Measurements from ENCODE around the gene PRKCA.

PRKCA gene

GRCh38 chr17:66480243-66480642 lies 177.8 kb downstream of the PRKCA start:
- Histone ChIP-seq H3K27me3 (no peaks in the 10 kb centered on the region), H3K9me3 (no peaks in the 10 kb centered on the region; the same call in 1 of the 2 replicates), H3K4me3 (ENCODE audit: low read depth, low read length) (no peak overlapping the region), H3K4me1 (no peaks in the 10 kb centered on the region), H3K36me3 (no peaks in the 10 kb centered on the region)
- no peak for DNase-seq
- TF ChIP-seq CTCF (IDR thresholded peaks at IDR 0.05; ENCODE audit: low read depth, low read length), result no peak

GRCh38 chr17:66480802-66481201 lies 178.4 kb downstream of the PRKCA start:
- Histone ChIP-seq H3K4me3 (ENCODE audit: low read depth, low read length) (no peak overlapping the region), H3K9me3 (no peaks in the 10 kb centered on the region; the same call in 1 of the 2 replicates), H3K27me3 (no peaks in the 10 kb centered on the region)

GRCh38 chr17:66481271-66481670 lies 178.9 kb downstream of the PRKCA start:
- no peak for TF ChIP-seq CTCF (IDR thresholded peaks at IDR 0.05; ENCODE audit: low read depth, low read length)
- no peak for DNase-seq
- Histone ChIP-seq H3K4me1 (no peaks in the 10 kb centered on the region), H3K9me3 (no peaks in the 10 kb centered on the region; the same call in 1 of the 2 replicates), H3K36me3 (no peaks in the 10 kb centered on the region), H3K27me3 (no peaks in the 10 kb centered on the region), H3K4me3 (ENCODE audit: low read depth, low read length) (no peak overlapping the region)

More at GRCh38 chr17:66480802-66481201, 178.4 kb downstream of the PRKCA start:
- Histone ChIP-seq H3K36me3 (no peaks in the 10 kb centered on the region), H3K4me1 (no peaks in the 10 kb centered on the region)
- TF ChIP-seq CTCF (IDR thresholded peaks at IDR 0.05; ENCODE audit: low read depth, low read length), result no peak
- DNase-seq, result no peak

GRCh38 chr17:66483906-66484305 lies 181.5 kb downstream of the PRKCA start:
- no peak for TF ChIP-seq CTCF (IDR thresholded peaks at IDR 0.05; ENCODE audit: low read depth, low read length)
- H3K4me1 ChIP-seq, result no peaks in the 10 kb centered on the region
- no peaks in the 10 kb centered on the region for H3K27me3 ChIP-seq
- no peaks in the 10 kb centered on the region for H3K36me3 ChIP-seq
- no peak for DNase-seq
- H3K4me3 ChIP-seq (ENCODE audit: low read depth, low read length), result no peak overlapping the region
- no peaks in the 10 kb centered on the region; the same call in 1 of the 2 replicates for H3K9me3 ChIP-seq

- no peaks in the 10 kb centered on the region for H3K27me3 ChIP-seq
- no peaks in the 10 kb centered on the region for H3K4me1 ChIP-seq
- no peaks in the 10 kb centered on the region for H3K9me3 ChIP-seq
- H3K36me3 ChIP-seq, result no peaks in the 10 kb centered on the region
- DNase-seq, result no peak
- no peak for TF ChIP-seq CTCF (IDR thresholded peaks at IDR 0.05; ENCODE audit: low read depth, low read length)
- no peak overlapping the region for H3K4me3 ChIP-seq (ENCODE audit: low read depth, low read length)
These were observed 183.0 kb downstream of the PRKCA start for GRCh38 chr17:66485309-66485947.

GRCh38 chr17:66487121-66487520 lies 184.7 kb downstream of the PRKCA start:
- no peak for TF ChIP-seq CTCF (IDR thresholded peaks at IDR 0.05; ENCODE audit: low read depth, low read length)
- no peak for DNase-seq

More at GRCh38 chr17:66487121-66487520, 184.7 kb downstream of the PRKCA start:
- Histone ChIP-seq H3K4me1 (no peaks in the 10 kb centered on the region), H3K36me3 (no peaks in the 10 kb centered on the region), H3K27me3 (no peaks in the 10 kb centered on the region), H3K9me3 (no peaks in the 10 kb centered on the region), H3K4me3 (ENCODE audit: low read depth, low read length) (no peak overlapping the region)
